LNCAP (cell line): ENCODE data around the gene RORB.
A peak's percentile ranks its signal among the peaks of the same experiment; 100 is the strongest.

Experiments
- TF ChIP-seq, protein P1 (sequence below): fragments of 450-650 bp; IDR thresholded peaks from 2 replicates; pipeline ENCODE4 v1.5.1; 2017; ENCODE audit warnings: mild to moderate bottlenecking

RORB gene

GRCh38 chr9:74644023-74644422, 146.9 kb downstream of the RORB start:
- TF ChIP-seq, protein P1, sequence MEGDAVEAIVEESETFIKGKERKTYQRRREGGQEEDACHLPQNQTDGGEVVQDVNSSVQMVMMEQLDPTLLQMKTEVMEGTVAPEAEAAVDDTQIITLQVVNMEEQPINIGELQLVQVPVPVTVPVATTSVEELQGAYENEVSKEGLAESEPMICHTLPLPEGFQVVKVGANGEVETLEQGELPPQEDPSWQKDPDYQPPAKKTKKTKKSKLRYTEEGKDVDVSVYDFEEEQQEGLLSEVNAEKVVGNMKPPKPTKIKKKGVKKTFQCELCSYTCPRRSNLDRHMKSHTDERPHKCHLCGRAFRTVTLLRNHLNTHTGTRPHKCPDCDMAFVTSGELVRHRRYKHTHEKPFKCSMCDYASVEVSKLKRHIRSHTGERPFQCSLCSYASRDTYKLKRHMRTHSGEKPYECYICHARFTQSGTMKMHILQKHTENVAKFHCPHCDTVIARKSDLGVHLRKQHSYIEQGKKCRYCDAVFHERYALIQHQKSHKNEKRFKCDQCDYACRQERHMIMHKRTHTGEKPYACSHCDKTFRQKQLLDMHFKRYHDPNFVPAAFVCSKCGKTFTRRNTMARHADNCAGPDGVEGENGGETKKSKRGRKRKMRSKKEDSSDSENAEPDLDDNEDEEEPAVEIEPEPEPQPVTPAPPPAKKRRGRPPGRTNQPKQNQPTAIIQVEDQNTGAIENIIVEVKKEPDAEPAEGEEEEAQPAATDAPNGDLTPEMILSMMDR, result no peak

DNA sequence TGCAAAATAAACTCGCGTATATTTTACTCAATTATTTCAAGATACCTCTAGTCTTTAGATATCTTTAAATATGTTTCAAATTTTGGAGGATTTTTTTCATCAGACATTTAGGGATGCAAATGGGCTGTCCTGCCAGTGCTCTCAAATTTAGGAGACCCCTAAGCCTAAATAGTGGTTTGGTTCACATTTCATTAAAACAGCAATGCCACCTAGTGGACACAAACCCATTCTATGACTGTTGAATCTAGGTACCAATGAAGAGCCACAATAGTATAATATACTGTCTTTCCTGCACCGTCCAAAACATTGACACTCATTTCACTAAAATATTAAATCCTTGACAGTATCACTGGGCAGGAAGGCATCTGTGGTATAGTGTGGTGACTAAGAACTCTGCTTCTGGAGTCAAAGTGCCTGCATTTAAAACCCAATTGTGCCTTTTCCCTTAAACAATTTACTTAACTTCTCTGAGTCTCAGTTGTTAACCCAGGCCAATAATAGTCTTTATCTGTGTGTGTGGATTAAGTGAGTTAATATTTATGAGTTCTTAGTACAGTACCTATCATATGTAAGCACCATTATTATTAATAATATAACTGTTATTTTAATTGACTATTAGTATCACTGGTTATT, 148.0 kb downstream of the RORB start:
- TF ChIP-seq, protein P1, result peak; percentile 72

- TF ChIP-seq, protein P1, result no peak
Measured at GRCh38 chr9:74653410-74654080, 156.4 kb downstream of the RORB start.

DNA sequence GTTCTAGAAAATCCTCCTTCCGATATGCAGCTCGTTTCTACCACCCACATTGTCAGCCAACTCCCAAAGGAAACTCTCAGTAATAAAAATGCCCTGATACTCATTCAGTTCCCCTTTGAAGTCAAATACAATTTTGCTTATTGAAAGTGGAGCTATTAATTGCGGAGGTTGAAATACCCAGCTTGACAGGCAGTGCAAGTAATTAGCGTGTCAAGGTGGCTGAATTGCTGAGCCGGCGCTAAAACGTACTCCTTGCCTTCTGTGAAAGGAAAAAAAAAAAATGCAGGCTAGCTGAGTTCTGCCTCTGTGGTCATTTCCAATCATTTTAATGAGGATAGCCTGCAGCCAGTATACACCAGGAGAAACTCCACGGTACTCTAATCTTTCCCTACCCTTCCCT, 165.5 kb downstream of the RORB start:
- TF ChIP-seq, protein P1, result no peak

- TF ChIP-seq, protein P1, result no peak
Measured at GRCh38 chr9:74663439-74663838, 166.3 kb downstream of the RORB start.

DNA sequence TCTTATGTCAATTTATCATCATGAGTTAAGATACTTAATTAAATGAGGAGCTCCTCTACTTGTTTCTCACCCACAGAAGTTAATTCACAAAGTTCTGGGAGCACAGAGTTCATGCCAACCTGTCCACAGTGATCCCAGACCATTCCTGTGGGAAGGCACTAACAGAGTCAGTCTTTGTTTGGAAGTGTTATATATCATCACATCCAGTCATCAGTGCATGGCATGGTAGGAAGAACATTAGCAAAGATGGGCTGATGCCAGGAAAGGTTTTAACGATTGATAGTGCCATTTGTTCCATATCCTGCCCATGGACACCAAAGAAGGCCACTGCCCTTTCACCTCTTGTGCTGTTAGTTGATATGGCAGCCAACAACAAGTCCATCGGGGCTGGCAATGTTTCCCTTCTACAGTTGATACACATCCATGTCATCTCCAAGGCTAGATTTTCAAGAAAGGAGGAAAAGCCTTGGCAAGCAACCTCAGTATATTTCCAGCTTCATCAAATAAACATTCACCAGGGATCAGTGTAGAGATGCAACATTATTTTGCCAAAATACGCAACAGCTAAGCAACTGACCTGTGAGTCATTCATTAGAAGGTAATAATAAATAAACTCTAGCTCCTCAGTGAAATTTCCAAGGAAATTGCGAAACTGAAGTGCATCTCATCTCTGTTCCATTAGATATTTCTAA, 169.6 kb downstream of the RORB start:
- TF ChIP-seq, protein P1, result no peak

- TF ChIP-seq, protein P1, result no peak
Measured at GRCh38 chr9:74672237-74672636, 175.1 kb downstream of the RORB start.
